ENCODE measurements around the gene SV2C.
A peak's percentile ranks its signal among the peaks of the same experiment; 100 is the strongest.

Gene SV2C

GRCh38 chr5:76384189-76384588 lies 301.0 kb downstream of the SV2C start:
- Mint-ChIP-seq H3K27me3 (ENCODE audit: low read depth) (no peaks in the 10 kb centered on the region), H3K9me3 (no peaks in the 10 kb centered on the region), H3K4me3 (no peak overlapping the region), H3K36me3 (ENCODE audit: low read depth) (no peaks in the 10 kb centered on the region), H3K27ac (no peak overlapping the region), H3K4me1 (peaks cover 29% of the 10 kb centered on the region)
- no peak for TF ChIP-seq CTCF (IDR thresholded peaks at IDR 0.05; ENCODE audit: unreplicated experiment in 3 of 3)

GRCh38 chr5:76384705-76385104 lies 301.5 kb downstream of the SV2C start:
- peaks cover 29% of the 10 kb centered on the region for H3K4me1 Mint-ChIP-seq
- no peak overlapping the region for H3K4me3 Mint-ChIP-seq
- H3K27ac Mint-ChIP-seq = peak overlapping the region in 1 of 3 experiments; percentile 10
- H3K27me3 Mint-ChIP-seq (ENCODE audit: low read depth) = no peaks in the 10 kb centered on the region
- TF ChIP-seq CTCF (IDR thresholded peaks at IDR 0.05; ENCODE audit: unreplicated experiment in 3 of 3) = no peak
- H3K36me3 Mint-ChIP-seq (ENCODE audit: low read depth) = no peaks in the 10 kb centered on the region
- H3K9me3 Mint-ChIP-seq = no peaks in the 10 kb centered on the region

GRCh38 chr5:76385540-76385939 lies 302.4 kb downstream of the SV2C start:
- peaks cover 37% of the 10 kb centered on the region for H3K4me1 Mint-ChIP-seq
- TF ChIP-seq CTCF (IDR thresholded peaks at IDR 0.05; ENCODE audit: unreplicated experiment in 3 of 3) = no peak
- H3K27ac Mint-ChIP-seq = peak overlapping the region in 1 of 3 experiments; percentile 10
- H3K27me3 Mint-ChIP-seq (ENCODE audit: low read depth) = no peaks in the 10 kb centered on the region
- H3K36me3 Mint-ChIP-seq (ENCODE audit: low read depth) = no peaks in the 10 kb centered on the region
- no peaks in the 10 kb centered on the region for H3K9me3 Mint-ChIP-seq
- no peak overlapping the region for H3K4me3 Mint-ChIP-seq

GRCh38 chr5:76386360-76386759 lies 303.2 kb downstream of the SV2C start:
- H3K27me3 Mint-ChIP-seq (ENCODE audit: low read depth) = no peaks in the 10 kb centered on the region
- no peak overlapping the region for H3K4me3 Mint-ChIP-seq
- peaks cover 31% of the 10 kb centered on the region for H3K4me1 Mint-ChIP-seq
- H3K36me3 Mint-ChIP-seq (ENCODE audit: low read depth) = no peaks in the 10 kb centered on the region
- TF ChIP-seq CTCF (IDR thresholded peaks at IDR 0.05; ENCODE audit: unreplicated experiment in 3 of 3) = no peak
- H3K9me3 Mint-ChIP-seq = no peaks in the 10 kb centered on the region
- peak overlapping the region in 2 of 3 experiments; percentile 15 to 36 for H3K27ac Mint-ChIP-seq

GRCh38 chr5:76388236-76388635 lies 305.1 kb downstream of the SV2C start:
- TF ChIP-seq CTCF (IDR thresholded peaks at IDR 0.05; ENCODE audit: unreplicated experiment in 3 of 3) = no peak
- Mint-ChIP-seq H3K4me3 (no peak overlapping the region), H3K4me1 (peaks cover 31% of the 10 kb centered on the region), H3K27ac (peak overlapping the region in 1 of 3 experiments; percentile 14), H3K36me3 (ENCODE audit: low read depth) (no peaks in the 10 kb centered on the region), H3K27me3 (ENCODE audit: low read depth) (no peaks in the 10 kb centered on the region), H3K9me3 (no peaks in the 10 kb centered on the region)

GRCh38 chr5:76388791-76389512 lies 305.8 kb downstream of the SV2C start:
- no peaks in the 10 kb centered on the region for H3K36me3 Mint-ChIP-seq (ENCODE audit: low read depth)
- H3K27me3 Mint-ChIP-seq (ENCODE audit: low read depth) = peaks cover under 1% of the 10 kb centered on the region
- H3K27ac Mint-ChIP-seq = peak overlapping the region in 1 of 3 experiments; percentile 64
- peaks cover 31% of the 10 kb centered on the region for H3K4me1 Mint-ChIP-seq
- no peaks in the 10 kb centered on the region for H3K9me3 Mint-ChIP-seq
- no peak overlapping the region for H3K4me3 Mint-ChIP-seq
- TF ChIP-seq CTCF (IDR thresholded peaks at IDR 0.05; ENCODE audit: unreplicated experiment in 3 of 3) = no peak

Measured in nephron (organoid).